Gastroesophageal sphincter (tissue), 3 donors: ENCODE results near the gene PGM1.

ENCODE experiments used
- EP300 ChIP-seq: sonication (generic); formaldehyde crosslinking; IDR thresholded peaks from one replicate; pipeline ENCODE4 v1.6.1; 2017; ENCODE audit warnings: antibody characterized with exemption, mild to moderate bottlenecking
- POLR2A ChIP-seq, 2 donors: fragments of 450-650 bp; IDR thresholded peaks; one replicate each; pipeline ENCODE4 v1.6.1; 2017; ENCODE audit warnings: antibody characterized with exemption in 2 of 2, mild to moderate bottlenecking in 2 of 2, moderate library complexity in 1 of 2
- POLR2AphosphoS5 ChIP-seq: sonication (generic); formaldehyde crosslinking; IDR thresholded peaks from one replicate; pipeline ENCODE4 v1.6.1; 2017; ENCODE audit warnings: antibody characterized with exemption
- TF ChIP-seq, protein P1 (sequence below), 4 experiments: fragments of 200-600 bp in 2 of 4; fragments of 450-650 bp in 2 of 4; sonication (generic) in 1 of 4; IDR thresholded peaks; one replicate each; pipeline ENCODE4 v1.5.1; 2017 to 2019; ENCODE audit warnings: antibody characterized with exemption in 4 of 4, mild to moderate bottlenecking in 2 of 4, moderate library complexity in 2 of 4

DNA sequence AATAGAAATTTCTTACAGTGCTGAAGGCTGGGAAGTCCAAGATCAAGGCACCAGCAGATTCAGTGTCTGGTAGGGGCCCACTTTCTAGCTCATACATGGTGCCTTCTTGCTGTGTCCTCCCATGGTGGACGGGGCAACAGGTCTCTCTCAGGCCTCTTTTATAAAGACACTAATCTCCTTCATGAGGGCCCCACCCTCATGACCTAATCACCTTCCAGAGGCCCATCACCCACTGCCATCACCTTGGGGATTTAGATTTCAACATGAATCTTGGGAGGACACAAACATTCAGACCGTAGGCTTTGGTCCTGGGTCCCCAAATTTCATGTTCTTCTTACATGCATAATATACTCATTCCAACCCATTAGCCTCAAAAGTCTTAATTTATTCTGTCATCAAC is 71.5 kb downstream of the PGM1 start:
- TF ChIP-seq POLR2AphosphoS5 (no peak), POLR2A (IDR thresholded peaks at IDR 0.05) (no peak), EP300 (no peak)
- TF ChIP-seq, protein P1, sequence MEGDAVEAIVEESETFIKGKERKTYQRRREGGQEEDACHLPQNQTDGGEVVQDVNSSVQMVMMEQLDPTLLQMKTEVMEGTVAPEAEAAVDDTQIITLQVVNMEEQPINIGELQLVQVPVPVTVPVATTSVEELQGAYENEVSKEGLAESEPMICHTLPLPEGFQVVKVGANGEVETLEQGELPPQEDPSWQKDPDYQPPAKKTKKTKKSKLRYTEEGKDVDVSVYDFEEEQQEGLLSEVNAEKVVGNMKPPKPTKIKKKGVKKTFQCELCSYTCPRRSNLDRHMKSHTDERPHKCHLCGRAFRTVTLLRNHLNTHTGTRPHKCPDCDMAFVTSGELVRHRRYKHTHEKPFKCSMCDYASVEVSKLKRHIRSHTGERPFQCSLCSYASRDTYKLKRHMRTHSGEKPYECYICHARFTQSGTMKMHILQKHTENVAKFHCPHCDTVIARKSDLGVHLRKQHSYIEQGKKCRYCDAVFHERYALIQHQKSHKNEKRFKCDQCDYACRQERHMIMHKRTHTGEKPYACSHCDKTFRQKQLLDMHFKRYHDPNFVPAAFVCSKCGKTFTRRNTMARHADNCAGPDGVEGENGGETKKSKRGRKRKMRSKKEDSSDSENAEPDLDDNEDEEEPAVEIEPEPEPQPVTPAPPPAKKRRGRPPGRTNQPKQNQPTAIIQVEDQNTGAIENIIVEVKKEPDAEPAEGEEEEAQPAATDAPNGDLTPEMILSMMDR (IDR thresholded peaks at IDR 0.05) = no peak
